Kidney (tissue), 14 donors: ENCODE data around the gene PRRT4. TPM values are rescaled to one million over a fixed set of nuclear protein-coding genes. Genes with fewer than 3 reads are reported as not detected.

Experiments
- DNase-seq, 5 donors: peaks; one replicate each; pipeline ENCODE4 v3.0.0-alpha.2; 2013 to 2020
- FAIRE-seq: peaks from 2 replicates; lab custom pipeline; 2012; peaks lifted over from hg19 to GRCh38; lab: Jason Lieb, UNC
- H3K27ac ChIP-seq, 2 donors: one replicate each; pipeline ENCODE4 v1.7.0; 2013; ENCODE audit warnings: low read depth in 2 of 2, low read length in 2 of 2, inconsistent platforms in 1 of 2
- H3K27me3 ChIP-seq: one replicate; pipeline ENCODE4 v1.7.1; 2013; ENCODE audit warnings: low read length, inconsistent platforms; ENCODE audit not compliant: control insufficient read depth, insufficient read depth
- H3K36me3 ChIP-seq, 3 donors: one replicate each; pipeline versions ENCODE4 v1.7.0 to v1.7.1; 2013; ENCODE audit warnings: low read length in 3 of 3, control low read depth in 1 of 3, inconsistent platforms in 1 of 3; ENCODE audit not compliant: insufficient read depth in 3 of 3, control insufficient read depth in 2 of 3
- H3K4me1 ChIP-seq, 3 donors: one replicate each; pipeline versions ENCODE4 v1.7.0 to v1.7.1; 2013; ENCODE audit warnings: low read length in 3 of 3, inconsistent platforms in 1 of 3, low read depth in 1 of 3; ENCODE audit not compliant: control insufficient read depth in 2 of 3, insufficient read depth in 2 of 3
- H3K4me3 ChIP-seq, 3 donors: one replicate each; pipeline versions ENCODE4 v1.7.0 to v1.8.1; 2013; ENCODE audit warnings: low read length in 3 of 3, control low read depth in 1 of 3, inconsistent platforms in 1 of 3
- H3K9ac ChIP-seq, 3 donors: one replicate each; pipeline versions ENCODE4 v1.7.0 to v1.7.1; 2013; ENCODE audit warnings: low read length in 3 of 3, control low read depth in 1 of 3, inconsistent platforms in 1 of 3
- H3K9me3 ChIP-seq, 3 donors: one replicate each; pipeline versions ENCODE4 v1.7.0 to v1.7.1; 2013; ENCODE audit warnings: low read length in 3 of 3, control low read depth in 1 of 3, inconsistent platforms in 1 of 3; ENCODE audit not compliant: control insufficient read depth in 2 of 3, insufficient read depth in 1 of 3
- intact Hi-C: fragments of 100-400 bp; cut with DNase I; formaldehyde crosslinking; loops from one replicate; pipeline ENCODE4 v1.11.1; 2022
- polyA plus RNA-seq: library from polyadenylated mRNA; stranded (reverse); fragments of 350-450 nt; fragmentation: Illumina TruSeq; extraction: RNeasy Lipid Tissue Mini Kit (QIAGEN cat#74804); gene quantifications from one replicate; pipeline ENCODE4 v1.2.3, GENCODE V29; 2014; ENCODE audit warnings: low read depth, low replicate concordance; ENCODE audit not compliant: insufficient read depth
- total RNA-seq: library from RNA; stranded (reverse); fragmentation: NEBNext Ultra II Directional; extraction: Animal tissue kit (Norgen Biotek cat#: 25700); gene quantifications from one replicate; pipeline ENCODE4 v1.2.1, GENCODE V29; 2021
- TF ChIP-seq, protein P1 (sequence below): IDR thresholded peaks from 3 replicates; pipeline ENCODE4 v1.5.1; 2012; ENCODE audit warnings: mild to moderate bottlenecking, moderate library complexity, borderline replicate concordance; ENCODE audit not compliant: insufficient read depth; ENCODE audit errors: extremely low read depth
- donor health status: control.
- donor health status: control.
- donor health status: control.
- donor health status: control.
- donor health status: control.
- donor health status: DM: yes; HTN: yes; CAD: no.
- donor health status: Normal renal cell carcinoma (clear cell type).

The PRRT4 gene
- total and polyA plus RNA-seq, 2 donors from 2014 or later, result not detected

DNA sequence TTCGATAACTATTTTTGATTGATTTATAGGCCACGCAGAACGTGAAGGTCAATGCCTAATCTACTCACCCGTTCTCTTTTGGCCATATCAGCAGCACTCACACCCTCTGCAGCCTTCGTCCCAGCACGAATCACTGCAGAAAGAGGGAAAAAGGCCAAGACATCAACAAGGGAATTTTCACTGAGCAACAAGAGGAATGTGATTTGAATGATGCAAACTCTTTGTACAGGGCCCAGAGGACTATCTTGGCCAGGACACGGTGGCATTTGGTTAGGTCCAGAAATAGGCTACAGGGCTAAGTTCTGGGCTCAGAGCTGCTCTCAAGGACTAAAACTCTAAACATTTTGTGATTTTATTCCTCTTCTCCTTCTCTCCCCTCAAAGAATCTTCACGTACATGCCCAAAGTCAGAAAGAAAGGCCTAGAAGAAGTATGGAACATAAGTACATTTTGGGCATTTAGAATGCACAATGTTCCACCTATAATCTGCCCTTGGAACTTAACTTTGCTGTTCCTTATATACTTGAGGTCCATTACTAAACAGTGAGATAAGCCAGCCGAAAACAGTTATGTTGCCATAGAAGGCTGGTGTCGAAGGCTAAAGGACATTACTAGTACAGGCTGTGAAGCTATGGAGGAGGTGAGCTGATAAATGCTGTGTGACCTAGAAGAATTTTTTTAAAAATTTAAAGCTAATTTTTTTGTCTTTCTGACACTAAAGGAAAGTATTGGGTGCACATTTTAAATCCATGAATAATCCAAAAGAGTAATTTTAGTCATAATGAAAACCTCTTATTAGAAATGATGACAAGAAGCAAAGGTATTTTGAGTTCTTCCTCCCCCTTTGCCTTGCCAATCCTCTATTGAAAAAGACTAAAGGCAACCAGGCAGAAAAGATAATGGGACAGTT lies 37.8 kb downstream of the PRRT4 start:
- FAIRE-seq, result no peak
- H3K36me3 ChIP-seq, result peaks cover 8 to 70% (median 35%) of the 10 kb centered on the region in 3 donors
- TF ChIP-seq, protein P1, sequence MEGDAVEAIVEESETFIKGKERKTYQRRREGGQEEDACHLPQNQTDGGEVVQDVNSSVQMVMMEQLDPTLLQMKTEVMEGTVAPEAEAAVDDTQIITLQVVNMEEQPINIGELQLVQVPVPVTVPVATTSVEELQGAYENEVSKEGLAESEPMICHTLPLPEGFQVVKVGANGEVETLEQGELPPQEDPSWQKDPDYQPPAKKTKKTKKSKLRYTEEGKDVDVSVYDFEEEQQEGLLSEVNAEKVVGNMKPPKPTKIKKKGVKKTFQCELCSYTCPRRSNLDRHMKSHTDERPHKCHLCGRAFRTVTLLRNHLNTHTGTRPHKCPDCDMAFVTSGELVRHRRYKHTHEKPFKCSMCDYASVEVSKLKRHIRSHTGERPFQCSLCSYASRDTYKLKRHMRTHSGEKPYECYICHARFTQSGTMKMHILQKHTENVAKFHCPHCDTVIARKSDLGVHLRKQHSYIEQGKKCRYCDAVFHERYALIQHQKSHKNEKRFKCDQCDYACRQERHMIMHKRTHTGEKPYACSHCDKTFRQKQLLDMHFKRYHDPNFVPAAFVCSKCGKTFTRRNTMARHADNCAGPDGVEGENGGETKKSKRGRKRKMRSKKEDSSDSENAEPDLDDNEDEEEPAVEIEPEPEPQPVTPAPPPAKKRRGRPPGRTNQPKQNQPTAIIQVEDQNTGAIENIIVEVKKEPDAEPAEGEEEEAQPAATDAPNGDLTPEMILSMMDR, result no peak
- intact Hi-C loops, result no loop called here
- no peak overlapping the region for H3K4me3 ChIP-seq
- no peak overlapping the region for H3K9ac ChIP-seq
- H3K27me3 ChIP-seq, result no peaks in the 10 kb centered on the region
- no peaks in the 10 kb centered on the region for H3K4me1 ChIP-seq
- H3K9me3 ChIP-seq, result no peaks in the 10 kb centered on the region
- no peak for DNase-seq
- no peak overlapping the region for H3K27ac ChIP-seq

- intact Hi-C loops, result no loop called here
- Histone ChIP-seq H3K27ac (no peak overlapping the region), H3K9ac (no peak overlapping the region), H3K4me3 (no peak overlapping the region), H3K9me3 (no peaks in the 10 kb centered on the region), H3K4me1 (no peaks in the 10 kb centered on the region), H3K27me3 (no peaks in the 10 kb centered on the region), H3K36me3 (peaks cover 6 to 66% (median 36%) of the 10 kb centered on the region in 3 donors)
- no peak for FAIRE-seq
- TF ChIP-seq, protein P1, result no peak
- no peak for DNase-seq
Measured at GRCh38 chr7:128323040-128323439, 38.5 kb downstream of the PRRT4 start.

DNA sequence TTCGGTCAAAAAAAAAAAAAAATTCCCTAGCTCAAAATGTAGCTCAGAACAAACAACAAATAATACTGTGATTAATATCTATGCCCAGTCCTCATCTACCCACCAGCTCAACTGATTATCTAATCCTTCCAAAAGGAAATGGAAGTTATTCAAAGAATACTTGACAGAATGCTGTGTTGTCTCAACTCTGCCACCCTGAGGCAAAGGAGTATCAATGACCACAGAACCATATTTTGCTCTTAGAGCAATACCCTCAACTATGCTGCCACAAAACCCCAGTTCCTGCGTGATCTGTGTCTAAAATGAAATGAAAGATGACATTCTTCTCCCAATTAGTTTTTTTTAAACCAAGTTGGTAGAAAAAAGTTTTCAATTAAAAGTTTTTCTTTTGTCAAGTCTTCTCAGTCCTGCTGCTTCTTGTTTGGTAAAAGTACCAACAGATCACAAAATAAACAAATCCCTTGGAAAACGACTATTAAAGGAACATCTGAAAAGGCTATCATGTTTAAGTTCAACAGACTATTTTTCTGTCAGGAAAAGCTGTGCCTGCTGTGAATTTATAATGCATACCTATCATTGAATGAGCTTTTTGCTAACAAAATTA lies 39.3 kb downstream of the PRRT4 start:
- peaks cover 7 to 68% (median 43%) of the 10 kb centered on the region in 3 donors for H3K36me3 ChIP-seq
- TF ChIP-seq, protein P1, result peak; percentile 40
- intact Hi-C loops, result no loop called here
- no peak overlapping the region for H3K4me3 ChIP-seq
- H3K4me1 ChIP-seq, result no peaks in the 10 kb centered on the region
- H3K27me3 ChIP-seq, result no peaks in the 10 kb centered on the region
- no peak overlapping the region for H3K9ac ChIP-seq
- H3K9me3 ChIP-seq, result no peaks in the 10 kb centered on the region
- H3K27ac ChIP-seq, result no peak overlapping the region
- FAIRE-seq (no peak), DNase-seq (peak in 2 of 5 donors; percentile 22 to 63)
